GM21529 (cell line): ENCODE data around the gene HOMER3.

Source experiments
- ATAC-seq: cut with Tn5 transposase; IDR thresholded peaks from one replicate; pipeline ENCODE4 v1.9.1; 2021; ENCODE audit not compliant: unreplicated experiment

Gene HOMER3

GRCh38 chr19:18940769-18941627 lies at the start of gene HOMER3:
Gene HOMER3 (minus strand): TSS chr19:18941217. CDS start chr19:18938982, 2,235 bp downstream.
- ATAC-seq = no peak

DNA sequence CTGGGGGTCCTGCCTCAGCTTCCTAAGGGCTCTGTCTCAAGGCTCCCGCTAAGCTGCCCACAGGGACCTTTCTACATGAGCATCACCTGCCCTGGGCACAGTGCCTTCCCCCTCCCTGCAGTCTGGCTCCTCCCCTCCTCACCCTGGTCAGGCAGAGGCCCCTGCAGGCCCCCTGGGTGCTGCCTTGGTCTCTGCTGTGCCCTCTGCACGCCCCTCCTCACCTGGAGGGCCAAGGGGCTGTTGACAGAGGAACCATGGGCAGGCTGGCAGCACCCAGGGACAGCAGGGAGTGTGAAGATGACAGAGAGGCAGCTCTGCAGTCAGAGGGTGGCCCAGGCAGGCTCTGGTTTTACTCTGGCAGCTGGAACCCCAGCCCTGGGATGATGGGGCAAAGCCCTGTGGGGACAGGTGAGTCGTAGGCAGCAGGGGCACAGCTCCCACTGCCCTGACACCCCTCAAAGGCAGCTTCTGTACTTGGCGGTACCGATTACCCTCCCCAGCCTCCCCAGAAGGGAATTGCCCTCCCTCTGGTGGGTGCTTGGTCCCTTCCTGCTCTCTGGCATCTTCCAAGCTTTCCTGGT lies 49.2 kb upstream of the HOMER3 start:
- no peak for ATAC-seq

GRCh38 chr19:18989316-18989715 lies 48.3 kb upstream of the HOMER3 start:
- no peak for ATAC-seq

DNA sequence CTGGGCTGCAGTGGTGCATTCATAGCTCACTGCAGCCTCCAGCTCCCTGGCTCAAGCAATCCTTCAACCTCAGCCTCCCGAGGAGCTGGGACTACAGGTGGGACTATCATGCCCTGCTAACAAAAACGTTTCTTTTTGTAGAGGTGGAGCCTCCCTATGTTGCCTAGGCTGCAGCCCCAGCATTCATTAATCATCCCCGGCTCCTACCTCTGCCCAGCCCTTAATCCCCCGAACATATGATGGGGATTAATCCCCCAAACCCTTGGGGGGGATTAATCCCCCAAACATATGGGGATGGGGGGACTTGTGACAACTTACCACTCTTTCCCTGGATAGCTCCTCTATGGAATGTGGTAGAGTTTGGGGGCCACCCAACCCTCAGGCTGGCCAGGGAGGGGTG lies 46.4 kb upstream of the HOMER3 start:
- no peak for ATAC-seq

GRCh38 chr19:18985257-18985656 lies 44.2 kb upstream of the HOMER3 start:
- ATAC-seq = no peak

- ATAC-seq = no peak
Observed at GRCh38 chr19:18984251-18984650, 43.2 kb upstream of the HOMER3 start.

- ATAC-seq = no peak
Observed at GRCh38 chr19:18982669-18983068, 41.7 kb upstream of the HOMER3 start.

- ATAC-seq = no peak
Observed at GRCh38 chr19:18980432-18981020, 39.5 kb upstream of the HOMER3 start.

GRCh38 chr19:18978616-18979015 lies 37.6 kb upstream of the HOMER3 start:
- ATAC-seq = no peak

GRCh38 chr19:18975869-18976268 lies 34.9 kb upstream of the HOMER3 start:
- ATAC-seq = no peak

DNA sequence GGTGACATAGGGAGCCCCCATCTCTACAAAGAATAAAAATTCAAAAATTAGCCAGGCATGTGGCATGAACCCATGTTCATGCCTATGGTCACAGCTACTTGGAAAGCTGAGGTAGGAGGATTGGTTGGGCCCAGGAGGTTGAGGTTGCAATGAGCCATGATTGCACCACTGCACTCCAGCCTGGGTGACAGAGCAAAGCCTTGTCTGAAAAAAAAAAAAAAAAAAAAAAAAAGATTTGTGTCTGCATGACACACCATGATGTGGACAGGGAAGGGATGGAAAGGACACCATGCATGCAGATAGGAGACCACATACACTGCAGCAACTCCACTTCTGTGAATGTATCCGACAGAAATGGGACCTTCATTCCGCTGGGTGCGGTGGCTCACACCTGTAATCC lies 34.0 kb upstream of the HOMER3 start:
- no peak for ATAC-seq

- no peak for ATAC-seq
Observed at GRCh38 chr19:18972851-18973250, 31.8 kb upstream of the HOMER3 start.

- no peak for ATAC-seq
Observed at GRCh38 chr19:18972301-18972811, 31.3 kb upstream of the HOMER3 start.

DNA sequence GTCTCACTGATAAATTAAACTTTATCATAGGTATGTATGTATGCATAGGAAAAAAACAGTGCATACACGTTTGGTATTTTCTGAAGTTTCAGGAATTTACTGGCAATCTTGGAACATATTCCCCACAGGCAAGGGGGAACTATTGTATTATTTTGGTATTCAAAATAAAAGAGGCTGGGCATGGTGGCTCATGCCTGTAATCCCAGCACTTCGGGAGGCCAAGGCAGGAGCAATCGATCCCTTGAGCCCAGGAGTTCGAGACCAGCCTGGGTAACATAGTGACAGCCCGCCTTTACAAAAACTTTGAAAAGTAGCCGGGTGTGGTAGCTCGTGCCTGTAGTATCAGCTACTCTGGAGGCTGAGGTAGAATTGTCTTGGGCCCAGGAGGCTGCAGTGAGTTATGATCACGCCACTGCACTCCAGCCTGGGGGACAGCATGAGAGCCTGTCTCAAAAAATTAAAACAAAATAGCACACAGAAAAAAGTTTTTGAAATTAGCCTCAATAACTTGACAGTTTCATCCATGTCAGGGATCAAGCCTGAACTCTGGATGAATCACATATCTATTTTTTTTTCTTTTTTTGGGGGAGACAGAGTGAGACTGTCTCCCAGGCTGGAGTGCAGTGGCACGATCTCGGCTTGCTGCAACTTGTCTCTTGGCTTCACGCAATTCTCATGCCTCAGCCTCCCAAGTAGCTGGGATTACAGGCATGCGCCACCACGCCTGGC lies 29.1 kb upstream of the HOMER3 start:
- no peak for ATAC-seq

GRCh38 chr19:18967358-18968146 lies 26.5 kb upstream of the HOMER3 start:
- no peak for ATAC-seq

GRCh38 chr19:18966307-18966706 lies 25.3 kb upstream of the HOMER3 start:
- no peak for ATAC-seq

GRCh38 chr19:18964121-18964520 lies 23.1 kb upstream of the HOMER3 start:
- no peak for ATAC-seq

- ATAC-seq = no peak
Observed at GRCh38 chr19:18961767-18962620, 21.0 kb upstream of the HOMER3 start.

GRCh38 chr19:18960370-18960769 lies 19.4 kb upstream of the HOMER3 start:
- no peak for ATAC-seq

GRCh38 chr19:18955042-18955441 lies 14.0 kb upstream of the HOMER3 start:
- no peak for ATAC-seq
